Bronchial epithelial cell (primary cell): ENCODE measurements around the gene ENO1. TPM values are rescaled to one million over a fixed set of nuclear protein-coding genes. Genes with fewer than 3 reads are reported as not detected.
A peak's percentile ranks its signal among the peaks of the same experiment; 100 is the strongest.
"Not testable (repeated sequence)": the region's sequence is repeated elsewhere in the genome, so short reads cannot be mapped to it uniquely, and the experiment has no call there.

Experiments used
- DNase-seq: peaks from one replicate; pipeline ENCODE4 v3.0.0-alpha.2; 2010; ENCODE audit warnings: low read depth
- FAIRE-seq: peaks from 2 replicates; lab custom pipeline; 2011; peaks lifted over from hg19 to GRCh38; lab: Jason Lieb, UNC
- H3K27me3 ChIP-seq: 2 replicates; pipeline ENCODE4 v1.5.1; 2011; ENCODE audit warnings: low read length; ENCODE audit not compliant: control insufficient read depth, insufficient read depth
- H3K36me3 ChIP-seq: 2 replicates; pipeline ENCODE4 v1.5.1; 2011; ENCODE audit warnings: low read length; ENCODE audit not compliant: control insufficient read depth, insufficient read depth
- H3K4me3 ChIP-seq: 2 replicates; pipeline ENCODE4 v1.5.1; 2011; ENCODE audit warnings: mild to moderate bottlenecking, low read depth, low read length, control low read depth
- CTCF ChIP-seq: IDR thresholded peaks from 2 replicates; pipeline ENCODE4 v1.5.1; 2011; ENCODE audit warnings: mild to moderate bottlenecking, moderate library complexity, low read length, control low read depth, inconsistent platforms; ENCODE audit not compliant: insufficient read depth, severe bottlenecking
- total RNA-seq: library from RNA; depleted of rRNA; stranded (reverse); fragments of >200 nt; gene quantifications from 2 replicates; pipeline ENCODE4 v1.2.1, GENCODE V29; 2014

Gene ENO1
- total RNA-seq, 1 donor from 2014 or later = 1,539 TPM

DNA sequence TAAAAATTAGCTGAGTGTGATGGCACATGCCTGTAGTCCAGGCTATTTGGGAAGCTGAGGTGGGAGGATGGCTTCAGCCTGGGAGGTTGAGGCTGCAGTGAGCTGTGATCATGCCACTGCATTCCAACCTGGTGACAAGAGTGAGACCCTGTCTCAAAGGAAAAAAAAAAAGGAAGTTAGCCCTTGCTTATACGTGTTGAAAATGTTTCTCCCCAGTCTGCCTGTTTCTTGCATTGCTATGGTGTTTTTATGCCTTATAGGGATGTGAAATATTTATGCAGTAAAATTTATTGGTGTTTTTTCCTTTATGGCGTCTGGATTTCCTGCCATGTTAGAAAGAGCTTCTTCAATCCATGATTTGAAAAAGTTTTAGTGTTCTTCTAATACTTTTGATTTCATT is 57.4 kb downstream of the ENO1 start:
- FAIRE-seq (no peak), DNase-seq (no peak)
- no peaks in the 10 kb centered on the region for H3K27me3 ChIP-seq
- no peak overlapping the region for H3K4me3 ChIP-seq
- no peaks in the 10 kb centered on the region for H3K36me3 ChIP-seq
- no peak for TF ChIP-seq CTCF

- not testable (repeated sequence) for H3K36me3 ChIP-seq, DNase-seq, FAIRE-seq, H3K4me3 ChIP-seq, H3K27me3 ChIP-seq
These were observed 59.7 kb downstream of the ENO1 start for GRCh38 chr1:8818789-8819188.

DNA sequence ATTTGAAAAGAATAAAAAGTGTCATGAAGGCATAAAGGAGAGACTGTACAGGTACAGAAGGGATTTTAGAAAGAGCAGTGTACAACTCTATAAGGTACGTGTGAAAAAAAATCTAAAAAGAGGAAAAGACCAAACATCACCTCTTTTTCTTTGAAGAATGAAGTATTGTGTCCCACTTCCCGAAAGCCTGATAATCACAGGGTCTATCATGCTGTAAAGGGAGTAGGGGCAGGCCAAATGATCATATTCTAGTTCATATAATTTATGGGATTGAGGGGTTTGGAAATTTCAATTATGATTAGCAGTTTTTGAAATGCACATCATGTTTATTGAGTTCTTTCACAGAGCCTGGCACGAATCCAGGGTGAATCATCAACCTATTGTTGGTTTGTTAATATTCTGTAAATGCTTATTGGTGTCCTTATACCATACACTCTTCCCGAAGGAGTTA is 60.1 kb downstream of the ENO1 start:
- no peak for TF ChIP-seq CTCF
- no peak for FAIRE-seq
- peak; percentile 91 for DNase-seq

DNA sequence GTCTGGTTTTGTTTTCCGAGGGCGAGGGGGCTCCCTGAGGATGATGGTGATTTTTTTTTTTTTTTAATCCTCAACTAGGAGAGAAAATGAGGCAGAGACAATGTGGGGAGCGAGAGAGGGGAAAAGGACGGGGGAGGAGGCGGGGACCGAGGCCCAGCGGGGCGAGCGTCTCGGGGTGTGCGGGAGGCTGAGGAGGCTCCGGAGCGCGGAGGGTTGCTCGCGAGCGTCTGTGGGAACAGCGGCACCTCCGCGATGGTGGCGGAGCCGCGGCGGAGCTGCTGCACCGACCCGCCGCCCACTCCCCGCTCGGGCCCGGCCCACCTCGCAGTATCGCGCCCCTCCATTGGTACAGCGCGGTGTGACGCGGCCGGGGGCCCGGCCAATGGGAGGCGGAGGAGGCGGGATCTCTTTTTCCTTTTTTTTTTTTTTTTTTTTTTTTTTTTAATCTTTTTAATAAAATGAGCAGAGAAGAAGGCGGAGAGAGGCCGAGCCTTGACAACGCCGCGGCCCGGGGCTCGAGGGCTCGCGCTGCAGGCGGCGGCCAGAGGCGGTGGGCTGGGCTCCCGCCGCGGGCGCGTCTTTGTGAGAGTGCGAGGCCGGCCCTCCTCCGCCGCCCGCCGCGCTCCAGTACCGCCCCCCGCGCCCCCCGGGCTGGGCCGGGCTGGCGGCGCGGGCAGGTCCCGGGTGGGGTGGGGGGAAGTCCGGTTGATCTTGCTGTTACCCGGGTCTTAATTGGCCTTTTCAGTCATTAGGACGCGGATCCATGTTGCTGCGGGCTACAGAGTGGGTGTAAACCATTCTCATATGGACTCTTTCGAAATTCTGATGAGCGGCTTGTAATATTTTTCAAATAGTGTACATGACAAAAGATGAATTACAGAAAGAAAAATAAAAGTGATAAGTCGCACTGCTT is 60.8 kb downstream of the ENO1 start, which contains the start of gene RERE:
RERE (minus strand) TSS at position 229 of the 913 bp plus-strand sequence.
- TF ChIP-seq CTCF = peak; percentile 16
- Histone ChIP-seq H3K27me3 (no peaks in the 10 kb centered on the region), H3K36me3 (no peaks in the 10 kb centered on the region), H3K4me3 (peak within 1 kb of the TSS; percentile 87)
- FAIRE-seq (no peak), DNase-seq (peak; percentile 68)

More for the DNA sequence above, 60.1 kb downstream of the ENO1 start:
- Histone ChIP-seq H3K27me3 (no peaks in the 10 kb centered on the region), H3K4me3 (peak overlapping the region; percentile 87), H3K36me3 (no peaks in the 10 kb centered on the region)

DNA sequence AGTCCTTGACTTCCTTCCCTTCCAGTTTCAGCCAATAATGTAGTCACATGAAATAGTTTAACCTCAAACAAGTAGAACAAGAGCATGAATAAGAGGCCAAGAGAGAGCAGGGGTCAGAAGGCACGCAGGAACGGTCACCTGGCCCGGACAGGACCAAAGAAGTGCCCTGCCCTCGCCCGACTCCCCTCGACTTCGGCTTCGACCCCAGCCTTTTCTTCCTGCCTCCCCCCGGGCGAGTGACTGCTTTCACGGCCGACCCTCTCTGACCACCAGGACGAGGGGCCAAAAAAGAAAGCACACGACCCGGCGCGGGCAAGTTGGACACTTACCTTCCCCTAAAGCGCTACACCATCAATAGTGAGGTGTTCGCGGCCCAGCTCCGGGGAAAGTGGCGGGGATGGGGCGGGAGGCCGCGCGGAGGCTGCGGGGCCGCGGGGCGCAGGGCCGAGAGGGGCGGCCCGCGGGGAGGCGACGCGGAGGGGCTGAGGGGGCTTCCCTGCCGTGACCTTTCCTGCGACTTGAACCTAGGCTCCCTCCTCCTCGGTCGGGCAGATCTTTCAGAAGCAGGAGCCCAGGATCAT is 61.6 kb downstream of the ENO1 start:
- H3K27me3 ChIP-seq = no peaks in the 10 kb centered on the region
- H3K4me3 ChIP-seq = peak overlapping the region; percentile 87
- H3K36me3 ChIP-seq = no peaks in the 10 kb centered on the region
- no peak for DNase-seq
- no peak for FAIRE-seq
- TF ChIP-seq CTCF = no peak

DNA sequence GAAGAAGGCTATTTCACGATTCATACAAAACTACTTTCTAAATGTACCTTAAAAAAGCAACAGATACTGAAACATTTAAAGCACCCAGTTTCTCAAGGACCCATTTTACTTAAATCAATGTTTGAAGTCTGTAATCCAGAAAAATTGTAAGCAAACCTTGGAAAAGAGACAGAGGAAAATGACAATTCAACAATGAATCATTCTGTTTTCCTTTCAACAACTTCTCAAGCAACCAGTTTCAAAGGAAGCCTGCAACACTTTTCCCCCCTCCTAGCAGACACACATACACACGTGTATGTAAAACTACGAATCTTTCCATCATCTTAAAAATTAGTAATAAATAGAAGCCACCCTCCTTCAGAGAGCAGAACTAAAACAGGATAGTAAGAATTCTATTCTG is 62.2 kb downstream of the ENO1 start:
- no peaks in the 10 kb centered on the region for H3K36me3 ChIP-seq
- FAIRE-seq = no peak
- DNase-seq = peak; percentile 74
- no peak for TF ChIP-seq CTCF
- no peaks in the 10 kb centered on the region for H3K27me3 ChIP-seq
- H3K4me3 ChIP-seq = peak overlapping the region; percentile 87
